G401.6 (cell line): ENCODE data around the gene DDC.

Experiments
- FAIRE-seq: peaks from 2 replicates; lab custom pipeline; 2012; peaks lifted over from hg19 to GRCh38; lab: Jason Lieb, UNC

DDC gene

GRCh38 chr7:50454968-50455367, 110.2 kb downstream of the DDC start:
- FAIRE-seq, result no peak

GRCh38 chr7:50450590-50451032, 114.6 kb downstream of the DDC start:
- FAIRE-seq, result no peak

DNA sequence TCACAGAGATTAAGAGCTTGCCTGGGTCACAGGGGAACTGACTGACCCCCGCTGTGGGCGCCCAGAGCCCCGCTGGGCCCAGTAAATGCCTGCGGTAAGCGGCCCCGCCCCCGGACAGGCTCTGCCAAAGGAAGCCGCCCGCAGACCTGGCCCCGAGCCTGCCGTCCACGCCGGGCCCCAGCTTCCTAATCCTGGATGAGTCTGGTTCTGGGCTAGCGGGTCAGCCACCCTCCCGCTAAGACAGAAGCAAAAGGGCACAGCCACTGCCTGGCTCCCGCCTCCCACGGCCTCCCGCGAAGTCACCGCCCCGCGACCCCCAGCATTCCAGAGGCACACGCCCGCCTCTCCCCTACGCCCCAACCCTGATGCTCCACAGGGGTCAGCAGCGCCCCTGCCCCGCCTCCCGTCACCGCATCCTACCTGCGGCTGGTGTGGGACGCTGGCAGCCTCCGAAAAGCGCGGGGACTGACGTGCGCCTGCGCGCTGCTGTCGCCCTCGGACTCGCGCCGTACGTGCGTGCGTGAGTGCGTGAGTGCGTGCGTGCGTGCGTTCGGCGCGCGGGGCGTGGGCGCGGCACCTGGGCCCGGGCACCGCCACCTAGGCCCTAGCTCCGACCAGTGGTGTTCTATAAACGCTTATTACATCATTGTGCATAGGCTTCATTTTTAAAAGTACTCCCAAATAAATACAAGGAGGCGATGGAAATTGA, 115.2 kb downstream of the DDC start, which contains the start of gene FIGNL1:
Gene FIGNL1 (minus strand): TSS at position 470 of the 709 bp plus-strand sequence. CDS start 3,063 bp downstream, outside the sequence.
- no peak for FAIRE-seq

- FAIRE-seq, result no peak
Observed at GRCh38 chr7:50449501-50449880, 115.7 kb downstream of the DDC start.

- FAIRE-seq, result no peak
Observed at GRCh38 chr7:50448823-50449222, 116.4 kb downstream of the DDC start.

DNA sequence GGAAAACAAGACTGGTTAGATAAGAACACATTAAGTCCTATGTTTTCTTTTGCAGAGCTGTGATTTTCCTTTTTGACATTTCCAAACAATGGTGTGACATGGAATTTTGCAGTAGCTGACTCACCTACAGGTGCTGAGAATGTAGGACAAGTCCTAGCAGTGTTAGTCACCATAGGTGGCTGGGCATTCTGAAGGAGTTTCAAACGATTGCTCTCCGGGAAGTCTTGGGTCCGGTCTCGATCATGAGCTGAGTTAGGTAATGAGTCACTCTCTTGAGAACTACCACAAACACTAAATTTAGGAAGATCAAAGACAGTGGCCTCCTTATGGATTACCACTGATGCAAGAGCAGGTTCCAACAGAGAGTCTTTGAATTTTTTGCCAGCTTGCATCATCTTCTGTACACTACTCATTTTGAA, 118.7 kb downstream of the DDC start:
- FAIRE-seq, result no peak

GRCh38 chr7:50436133-50436806, 128.9 kb downstream of the DDC start:
- no peak for FAIRE-seq

DNA sequence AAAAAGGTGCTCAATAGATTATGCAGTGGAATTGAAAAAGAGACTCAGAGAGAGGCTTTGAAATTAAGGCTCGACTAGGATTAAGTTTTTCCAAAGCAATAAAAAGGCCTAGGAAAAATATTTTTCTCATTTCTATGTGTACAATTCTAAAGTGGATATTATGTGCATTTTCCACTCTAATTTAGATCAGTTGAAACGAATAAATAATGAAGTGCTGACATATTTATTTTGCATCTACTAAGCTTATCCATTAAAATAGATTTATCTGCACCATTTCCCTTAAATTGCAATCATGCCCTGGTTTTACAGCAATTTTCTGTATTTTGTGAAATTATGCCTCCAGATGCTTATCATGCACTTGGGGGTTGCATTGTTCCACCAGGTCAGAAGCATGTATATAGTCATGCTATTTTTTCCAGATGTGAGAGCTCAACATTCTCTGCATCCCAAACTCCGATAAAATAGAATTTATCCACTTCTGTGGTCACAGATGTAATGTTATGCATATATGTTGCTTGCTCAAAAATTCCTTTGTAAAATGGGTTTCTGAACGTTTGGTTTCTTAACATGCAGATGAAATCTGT, 133.4 kb downstream of the DDC start:
- no peak for FAIRE-seq

DNA sequence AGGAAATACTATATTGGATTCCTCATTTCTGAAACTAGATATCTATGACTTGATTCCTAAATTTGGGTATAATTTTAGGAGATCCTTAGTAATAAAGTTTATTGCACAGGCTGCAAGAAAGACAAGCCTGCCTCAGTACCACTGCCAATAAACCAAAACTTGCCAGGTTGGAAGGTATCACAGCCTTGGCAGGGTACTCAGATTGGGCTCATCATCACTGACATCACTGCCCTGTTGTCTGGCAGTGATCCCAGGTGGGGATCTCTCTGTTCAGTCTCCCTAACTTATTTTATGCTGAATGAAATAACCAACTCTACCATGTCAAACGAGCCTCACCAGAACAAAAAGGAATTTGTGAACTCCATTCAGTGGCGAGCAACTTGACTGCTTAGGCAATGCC, 133.9 kb downstream of the DDC start:
- no peak for FAIRE-seq

DNA sequence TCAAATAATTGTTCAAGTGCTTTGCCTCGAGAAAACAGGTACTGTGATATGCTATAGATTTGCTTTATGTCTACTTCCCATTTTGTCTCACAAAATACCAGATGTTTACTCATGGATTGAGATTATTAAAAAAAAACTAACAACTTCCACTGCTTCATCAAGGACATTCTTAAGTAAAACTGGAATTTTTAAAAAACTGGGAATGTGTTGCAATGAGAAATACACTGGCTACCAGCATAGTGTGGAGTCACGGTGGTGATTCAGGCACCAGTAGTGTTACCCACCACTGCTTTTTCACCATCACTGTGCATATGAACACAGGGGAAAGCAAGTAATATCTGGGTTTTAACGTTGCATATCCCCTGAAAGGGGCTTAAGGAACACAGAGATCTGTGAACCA, 136.3 kb downstream of the DDC start:
- no peak for FAIRE-seq

DNA sequence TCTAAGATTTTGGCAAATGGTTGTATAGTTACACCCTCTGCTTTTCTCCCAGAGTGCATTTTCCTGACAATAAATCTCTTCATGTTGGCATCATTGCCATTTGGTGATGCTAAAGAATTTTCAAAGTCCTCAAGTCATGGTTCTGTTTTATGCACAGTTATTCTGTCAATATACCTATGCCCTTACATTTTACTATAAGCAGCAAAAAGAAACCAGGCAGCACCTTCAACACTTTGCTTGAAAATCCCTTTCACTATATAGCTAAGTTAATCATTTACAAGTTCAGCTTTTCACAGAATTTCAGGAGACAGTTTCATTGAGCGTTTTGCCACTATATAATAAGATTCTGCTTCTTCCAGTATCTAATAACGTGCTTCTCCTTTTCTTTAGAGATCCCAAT, 137.7 kb downstream of the DDC start:
- no peak for FAIRE-seq

GRCh38 chr7:50426280-50427045, 138.7 kb downstream of the DDC start:
- FAIRE-seq, result no peak

- FAIRE-seq, result no peak
Observed at GRCh38 chr7:50425318-50425717, 139.9 kb downstream of the DDC start.

GRCh38 chr7:50423860-50424259, 141.3 kb downstream of the DDC start:
- FAIRE-seq, result no peak

DNA sequence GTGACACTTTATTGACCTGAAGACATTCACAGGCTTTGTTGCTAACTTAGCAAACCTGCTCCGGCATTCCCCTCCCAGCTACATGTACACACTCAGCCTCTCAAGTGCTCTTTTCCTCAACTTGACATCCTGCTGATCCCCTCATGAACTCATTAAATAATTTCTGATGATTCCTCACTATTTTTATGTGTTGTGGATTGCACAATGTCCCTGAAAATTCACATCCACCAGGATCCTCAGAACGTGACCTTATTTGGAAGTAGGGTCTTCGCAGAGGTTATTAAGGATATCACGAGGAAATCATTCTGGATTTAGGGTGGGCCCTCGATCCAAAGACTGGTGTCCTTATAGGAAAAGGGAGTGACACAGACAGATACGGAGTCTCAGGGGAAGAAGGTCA, 142.3 kb downstream of the DDC start:
- no peak for FAIRE-seq

- FAIRE-seq, result no peak
Observed at GRCh38 chr7:50421043-50421442, 144.2 kb downstream of the DDC start.

GRCh38 chr7:50418526-50419290, 146.5 kb downstream of the DDC start:
- no peak for FAIRE-seq

DNA sequence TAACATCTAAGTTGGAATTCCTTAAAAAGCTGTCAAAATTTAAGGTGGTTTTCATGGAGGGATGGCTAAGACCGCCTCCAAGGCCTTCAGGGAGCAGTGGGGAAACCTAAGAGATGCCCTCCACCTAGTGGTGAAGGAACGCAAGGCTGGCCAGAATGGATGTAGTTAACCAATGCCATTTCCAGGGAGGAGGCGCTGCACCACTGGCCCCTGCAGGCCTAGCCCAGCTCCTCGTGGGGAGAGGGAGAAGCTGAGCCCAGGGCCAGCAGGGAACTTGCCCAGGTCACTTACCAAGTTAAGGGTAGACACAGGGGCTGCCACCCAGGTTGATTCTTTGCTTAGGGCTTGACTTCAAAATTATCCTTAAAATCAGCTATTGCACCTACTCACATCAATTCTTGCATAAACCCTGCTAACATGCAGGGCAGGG, 147.1 kb downstream of the DDC start:
- peak; percentile 79 for FAIRE-seq

DNA sequence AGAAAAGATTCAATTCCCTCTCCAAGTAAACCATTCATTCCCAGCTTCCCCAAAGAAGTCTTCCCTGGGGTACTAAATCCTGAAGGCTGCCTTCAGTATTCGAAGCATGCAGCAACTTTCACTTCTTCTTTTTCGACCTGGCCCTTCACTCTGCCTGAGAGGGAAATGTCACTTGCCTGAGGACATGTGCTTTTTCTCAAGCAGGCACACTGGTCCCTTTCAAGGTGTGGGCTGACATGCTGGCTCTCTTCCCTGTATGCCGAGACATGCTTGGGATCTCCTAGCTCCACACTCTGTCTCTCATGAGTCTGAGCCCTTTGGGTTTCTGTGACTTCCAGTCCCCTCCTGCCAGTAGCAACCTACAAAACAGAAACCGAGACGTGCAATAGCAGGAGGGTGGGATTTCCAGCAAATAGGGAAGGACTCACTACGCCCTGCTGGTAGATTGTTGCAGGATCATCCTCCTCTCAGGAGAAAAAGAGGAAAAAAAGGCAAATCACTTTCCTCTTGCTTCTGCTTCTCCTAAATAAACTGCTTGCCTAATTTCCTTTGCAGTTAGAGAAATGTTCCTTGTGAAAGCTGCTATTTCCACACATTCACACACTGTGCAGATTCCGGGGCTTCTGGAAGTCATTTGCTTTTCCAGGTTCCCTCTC, 148.6 kb downstream of the DDC start:
- no peak for FAIRE-seq

GRCh38 chr7:50415844-50416364, 149.3 kb downstream of the DDC start:
- FAIRE-seq, result no peak

GRCh38 chr7:50413561-50413960, 151.6 kb downstream of the DDC start:
- no peak for FAIRE-seq
